ENCODE data around the gene OR5D18.

GRCh38 chr11:55838452-55838851, 19.0 kb downstream of the OR5D18 start, which contains the start of gene OR5D16:
- TF ChIP-seq TAF1 (IDR thresholded peaks at IDR 0.05; ENCODE audit: low read depth, low read length): no peak
- TF ChIP-seq POLR2AphosphoS5 (IDR thresholded peaks at IDR 0.05; ENCODE audit: low read depth, low read length): no peak
- TF ChIP-seq POLR2A (IDR thresholded peaks at IDR 0.05; ENCODE audit: low read depth, low read length): no peak

Data from GM12891 (cell line).